ENCODE results near the gene KRTAP19-4.
"Not testable (repeated sequence)": the region's sequence is repeated elsewhere in the genome, so short reads cannot be mapped to it uniquely, and the experiment has no call there.

Gene KRTAP19-4, protein sequence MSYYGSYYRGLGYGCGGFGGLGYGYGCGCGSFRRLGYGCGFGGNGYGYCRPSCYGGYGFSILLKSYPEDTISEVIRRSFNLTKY

DNA sequence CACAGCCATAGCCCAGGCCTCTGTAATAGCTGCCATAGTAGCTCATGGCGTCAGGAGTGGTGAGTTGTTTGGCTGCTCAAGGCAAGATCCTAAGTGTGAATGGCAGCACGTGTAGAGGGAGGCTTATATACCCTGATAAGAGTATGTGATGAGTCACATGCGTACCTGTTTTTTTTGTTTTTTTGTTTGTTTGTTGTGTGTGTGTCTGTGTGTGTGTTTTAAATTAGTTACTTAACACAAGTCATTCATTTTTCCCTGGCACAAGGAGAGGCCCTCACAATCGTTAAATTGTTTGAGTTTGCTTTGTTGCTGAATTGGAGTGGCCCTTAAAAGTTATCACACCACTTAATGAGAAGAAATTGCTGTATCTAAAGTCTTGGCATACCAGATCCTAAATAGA lies at the start of gene KRTAP19-4:
KRTAP19-4 (minus strand) TSS at position 101 of the 400 bp plus-strand sequence; CDS start at position 46, 55 bp downstream.
- no peak for DNase-seq

DNA sequence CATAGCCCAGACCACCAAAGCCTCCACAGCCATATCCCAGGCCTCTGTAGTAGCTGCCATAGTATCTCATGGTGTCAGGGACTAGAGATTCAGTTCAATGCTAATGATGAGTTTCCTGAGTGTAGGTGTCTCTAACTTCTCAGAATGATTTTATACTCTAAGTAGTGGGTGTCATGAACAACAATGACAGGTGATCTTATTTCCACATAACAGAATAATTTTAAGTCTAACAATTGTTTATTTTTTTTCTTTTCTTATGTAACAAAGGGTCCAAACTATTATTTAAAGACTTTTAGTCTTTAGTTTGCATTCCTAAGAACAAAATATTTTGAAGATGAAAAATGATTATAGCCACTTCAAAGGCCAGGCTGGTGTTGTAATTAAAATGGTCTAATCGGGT lies 44.8 kb upstream of the KRTAP19-4 start, which contains the start of gene KRTAP19-6:
KRTAP19-6 (minus strand) TSS at position 101 of the 400 bp plus-strand sequence; CDS start at position 70, 31 bp downstream.
- DNase-seq, result no peak

DNA sequence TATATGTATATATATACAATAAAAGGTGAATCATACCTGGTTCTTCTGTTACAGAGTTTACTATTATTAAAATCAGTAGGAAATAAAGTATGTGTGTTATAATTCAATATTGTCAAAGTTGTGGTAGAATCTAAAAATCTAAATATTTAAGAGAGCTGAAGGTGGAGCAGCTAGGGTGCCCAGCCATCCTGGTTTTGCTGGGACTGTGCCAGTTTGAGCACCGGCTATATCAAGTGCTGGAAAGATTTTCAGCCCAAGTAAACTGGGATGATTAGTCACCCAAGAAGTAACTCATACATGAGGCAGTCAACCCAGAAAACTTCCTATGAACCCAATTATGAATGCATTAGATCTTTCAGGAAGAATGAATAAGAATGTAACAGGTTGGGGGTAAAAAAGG lies 21.9 kb upstream of the KRTAP19-4 start:
- DNase-seq, result no peak

DNA sequence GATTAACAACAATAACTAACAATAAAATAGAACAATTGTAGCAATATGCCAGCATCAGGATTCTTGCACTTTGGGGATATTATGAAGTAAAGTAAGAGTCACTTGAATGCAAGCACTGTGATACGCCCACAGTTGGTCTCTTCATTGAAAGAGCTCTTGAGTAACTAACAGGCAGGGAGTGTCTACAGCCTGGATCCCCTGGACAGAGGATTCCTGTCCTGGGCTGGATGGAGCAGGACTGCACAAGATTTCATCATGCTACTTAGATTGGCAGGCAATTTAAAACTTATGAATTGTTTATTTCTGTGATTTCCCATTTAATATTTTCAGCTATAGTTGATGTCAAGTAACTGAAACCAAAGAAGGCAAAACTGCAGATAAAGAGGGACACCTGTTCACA lies 18.7 kb upstream of the KRTAP19-4 start:
- no peak for DNase-seq

GRCh38 chr21:30505621-30506205 lies 8.7 kb upstream of the KRTAP19-4 start:
- DNase-seq, result not testable (repeated sequence)

DNA sequence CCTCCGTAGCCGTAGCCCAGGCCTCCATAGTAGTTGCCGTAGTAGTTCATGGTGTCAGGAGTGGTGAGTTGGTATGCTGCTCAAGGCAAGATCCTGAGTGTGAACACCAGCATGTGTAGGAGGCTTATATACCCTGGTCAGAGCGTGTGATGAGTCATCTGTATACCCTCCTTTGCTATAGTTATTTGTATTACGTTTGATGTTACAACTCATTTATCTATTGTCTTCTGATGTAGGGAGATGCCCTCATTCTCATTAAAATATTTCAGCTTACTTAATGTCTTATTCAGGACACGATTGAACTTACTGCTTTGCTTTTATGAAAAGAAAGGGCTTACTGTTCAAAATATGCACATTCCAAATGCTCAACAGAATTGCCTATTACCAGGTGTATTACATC lies 5.1 kb upstream of the KRTAP19-4 start, which contains the start of gene KRTAP19-5:
KRTAP19-5 (minus strand) TSS at position 101 of the 400 bp plus-strand sequence; CDS start at position 50, 51 bp downstream.
- no peak for DNase-seq

GRCh38 chr21:30491963-30492428 lies 5.0 kb downstream of the KRTAP19-4 start, which contains the start of gene KRTAP19-3:
KRTAP19-3 (minus strand) TSS chr21:30492013; CDS start chr21:30491957, 56 bp downstream.
- no peak for DNase-seq

DNA sequence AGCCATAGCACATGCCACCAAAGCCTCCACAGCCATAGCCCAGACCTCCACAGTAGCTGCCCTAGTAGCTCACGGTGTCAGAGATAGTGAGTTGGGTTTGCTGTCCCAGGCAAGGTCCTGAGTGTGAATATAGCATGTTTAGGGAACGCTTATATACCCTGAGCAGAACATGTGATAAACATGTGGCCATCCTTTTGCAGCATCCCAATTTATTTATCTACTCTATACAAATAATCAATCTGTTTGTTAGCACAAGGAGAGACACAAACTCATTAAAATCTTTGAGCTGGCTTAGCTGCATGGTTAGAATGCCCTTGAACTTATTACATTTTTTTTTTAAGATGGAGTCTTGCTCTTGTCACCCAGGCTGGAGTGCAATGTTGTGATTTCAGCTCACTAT lies 9.6 kb downstream of the KRTAP19-4 start, which contains the start of gene KRTAP19-2:
KRTAP19-2 (minus strand) TSS at position 101 of the 400 bp plus-strand sequence; CDS start at position 13, 88 bp downstream.
- DNase-seq, result no peak

DNA sequence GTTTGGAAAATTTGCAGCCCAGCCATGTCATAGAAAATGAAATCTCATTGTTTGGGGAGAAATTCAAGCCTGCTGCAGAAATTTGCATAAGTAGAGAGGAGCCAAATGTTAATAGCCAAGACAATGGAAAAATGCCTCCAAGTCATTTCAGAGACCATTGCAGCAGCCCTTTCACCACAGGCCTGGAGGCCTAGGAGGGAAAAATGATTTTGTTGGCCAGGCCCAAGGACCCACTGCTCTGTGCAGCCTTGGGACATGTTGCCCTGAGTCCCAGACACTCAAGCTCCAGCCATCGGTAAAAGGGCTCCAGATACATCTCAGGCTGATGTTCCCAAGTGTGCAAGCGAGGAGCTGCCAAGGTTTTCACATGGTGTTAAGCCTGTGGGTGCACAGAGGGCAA lies 10.8 kb downstream of the KRTAP19-4 start:
- no peak for DNase-seq

GRCh38 chr21:30482130-30482529 lies 14.8 kb downstream of the KRTAP19-4 start:
- no peak for DNase-seq

- no peak for DNase-seq
Measured at GRCh38 chr21:30480145-30480544, 16.8 kb downstream of the KRTAP19-4 start, which contains the start of gene KRTAP19-1. KRTAP19-1 (minus strand) TSS chr21:30480367; CDS start chr21:30480317, 50 bp downstream.

GRCh38 chr21:30479259-30479658 lies 17.7 kb downstream of the KRTAP19-4 start:
- DNase-seq, result no peak

DNA sequence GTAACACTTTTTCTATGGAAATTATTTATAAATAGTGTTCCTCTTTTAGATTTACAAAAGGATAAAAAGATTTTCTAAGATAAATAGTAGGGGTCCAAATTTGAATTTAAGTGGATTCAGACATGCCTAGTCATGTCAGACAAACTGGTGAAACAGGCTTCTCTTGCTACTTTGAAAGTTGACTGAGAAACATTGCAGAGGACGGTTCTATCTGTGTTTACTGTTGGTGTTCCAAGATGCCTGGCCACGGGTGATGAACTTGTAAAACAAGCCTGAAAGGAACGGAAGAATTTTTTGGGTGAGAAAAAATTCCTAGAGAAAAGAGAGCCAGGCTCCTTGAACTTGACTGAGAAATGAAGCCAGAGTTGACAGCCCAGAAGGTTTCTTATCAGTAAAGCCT lies 19.0 kb downstream of the KRTAP19-4 start:
- no peak for DNase-seq

DNA sequence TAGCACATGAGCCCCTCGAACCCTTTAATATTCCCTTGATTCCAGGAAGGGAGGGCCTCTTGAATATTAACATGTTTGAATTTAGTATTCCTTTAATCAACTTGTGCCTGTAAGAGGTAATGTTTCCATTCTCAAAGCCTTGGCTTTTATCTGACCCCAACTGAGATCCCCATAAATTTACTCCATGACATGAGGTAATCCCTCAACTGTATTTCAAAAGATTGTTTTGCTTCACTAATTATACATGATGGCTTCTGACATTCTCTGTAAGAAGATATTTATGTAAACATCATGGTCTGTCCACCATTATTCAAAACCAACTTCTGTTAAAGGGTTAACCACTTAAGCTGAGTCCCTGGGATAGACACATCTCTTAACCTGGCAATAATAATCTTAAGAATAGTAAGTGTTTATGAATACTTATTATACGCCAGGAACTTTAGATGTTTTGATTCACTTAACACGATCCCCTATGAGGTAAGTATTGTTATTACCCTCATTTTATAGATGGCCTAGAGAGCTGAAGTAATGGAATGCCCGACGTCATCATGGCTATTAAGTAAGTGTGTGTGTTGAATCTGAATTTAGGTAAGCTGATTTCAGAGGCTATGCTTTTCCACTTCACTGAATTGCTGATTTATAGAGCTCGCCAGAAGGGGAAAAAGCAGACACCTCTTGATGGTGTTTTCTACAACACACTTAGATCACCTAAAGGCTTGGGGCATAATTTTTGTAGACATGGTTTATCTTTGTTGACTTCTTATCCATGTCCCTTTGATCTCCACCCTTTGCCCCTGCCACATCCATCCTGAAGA lies 27.9 kb downstream of the KRTAP19-4 start:
- no peak for DNase-seq

GRCh38 chr21:30463713-30464112 lies 33.3 kb downstream of the KRTAP19-4 start:
- no peak for DNase-seq

GRCh38 chr21:30448514-30448913 lies 48.5 kb downstream of the KRTAP19-4 start:
- DNase-seq, result no peak

- DNase-seq, result no peak
Measured at GRCh38 chr21:30447056-30447455, 49.9 kb downstream of the KRTAP19-4 start.

All from activated CD8-positive, alpha-beta memory T cell treated with anti-CD3 and anti-CD28 coated beads for 24 hours (primary cell).